Neuron (in vitro differentiated cells): ENCODE data around the gene SDHAF2.
"Not testable (repeated sequence)": the region's sequence is repeated elsewhere in the genome, so short reads cannot be mapped to it uniquely, and the experiment has no call there.

Source experiments
- H2AFZ ChIP-seq: one replicate; pipeline ENCODE4 v1.6.1; 2013; ENCODE audit warnings: low read depth, mild to moderate bottlenecking, inconsistent platforms, low read length, moderate library complexity
- H3K27me3 ChIP-seq: one replicate; pipeline ENCODE4 v1.6.1; 2013; ENCODE audit warnings: low read length; ENCODE audit not compliant: insufficient read depth
- H3K36me3 ChIP-seq: one replicate; pipeline ENCODE4 v1.6.1; 2013; ENCODE audit warnings: low read length; ENCODE audit not compliant: insufficient read depth
- H3K4me1 ChIP-seq: one replicate; pipeline ENCODE4 v1.6.1; 2013; ENCODE audit warnings: low read length; ENCODE audit not compliant: insufficient read depth
- H3K4me3 ChIP-seq: 2 replicates; pipeline ENCODE4 v1.5.1; 2013; ENCODE audit warnings: mild to moderate bottlenecking, low read length, moderate library complexity
- H3K9me3 ChIP-seq: one replicate; pipeline ENCODE4 v1.6.1; 2013; ENCODE audit warnings: low read length

Gene SDHAF2

DNA sequence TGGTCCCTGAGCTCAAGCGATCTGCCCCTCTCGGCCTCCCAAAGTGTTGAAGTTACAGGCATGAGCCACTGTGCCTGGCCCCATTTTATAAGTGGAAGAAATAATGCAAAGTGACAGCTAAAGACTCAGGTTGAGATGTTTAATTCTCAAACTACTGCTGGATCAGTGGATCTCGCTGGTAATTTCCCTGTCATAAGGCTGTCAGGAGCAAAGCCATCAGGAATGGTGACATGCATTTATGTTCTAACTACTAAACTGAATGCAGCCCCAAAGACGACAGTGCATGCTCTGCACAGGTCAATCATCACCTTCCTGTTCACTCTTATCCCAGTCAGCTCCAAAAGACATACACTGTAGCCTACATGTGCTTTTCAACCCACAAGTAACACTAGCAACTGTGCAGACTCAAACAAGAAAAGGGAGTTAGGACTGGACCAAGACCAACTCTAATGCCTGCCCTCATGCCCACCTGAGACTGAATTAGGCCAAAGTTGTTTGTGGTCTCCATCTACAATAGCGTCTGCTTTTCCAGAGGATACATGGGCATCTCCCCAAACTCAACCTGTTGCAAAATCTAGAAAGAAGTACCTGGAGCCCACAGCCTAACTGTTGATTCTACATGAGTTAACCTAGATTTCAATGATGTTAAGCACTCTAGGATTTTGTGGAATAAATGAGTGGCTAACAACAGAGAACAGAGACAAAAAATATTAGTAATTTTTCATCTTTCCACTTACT, 22.8 kb upstream of the SDHAF2 start:
- no peaks in the 10 kb centered on the region for H3K9me3 ChIP-seq
- H3K4me1 ChIP-seq = no peaks in the 10 kb centered on the region
- H3K27me3 ChIP-seq = no peaks in the 10 kb centered on the region
- no peak overlapping the region for H2AFZ ChIP-seq
- H3K36me3 ChIP-seq = peaks cover 89% of the 10 kb centered on the region
- no peak overlapping the region for H3K4me3 ChIP-seq

DNA sequence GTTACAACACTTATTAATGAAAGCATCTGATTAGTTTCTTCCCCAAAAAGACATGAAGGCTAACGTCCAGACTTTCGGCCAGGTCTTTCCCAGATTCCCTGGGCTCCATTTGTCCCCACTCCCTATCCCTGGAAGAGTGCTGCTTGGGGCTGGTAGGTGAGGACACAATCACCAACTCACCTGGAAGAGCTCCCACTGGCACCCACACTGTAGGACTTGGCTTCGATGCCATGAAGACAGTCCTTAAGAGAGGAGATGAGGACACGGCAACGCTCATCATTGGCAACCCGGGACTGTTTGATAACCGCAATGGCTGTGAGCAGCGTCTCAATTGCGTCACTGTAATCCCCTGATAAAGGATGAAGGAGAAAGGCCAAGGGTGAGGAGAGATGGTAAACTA, 18.3 kb upstream of the SDHAF2 start:
- no peaks in the 10 kb centered on the region for H3K27me3 ChIP-seq
- no peaks in the 10 kb centered on the region for H3K9me3 ChIP-seq
- H3K36me3 ChIP-seq = peaks cover 90% of the 10 kb centered on the region
- no peaks in the 10 kb centered on the region for H3K4me1 ChIP-seq
- H2AFZ ChIP-seq = no peak overlapping the region
- no peak overlapping the region for H3K4me3 ChIP-seq

DNA sequence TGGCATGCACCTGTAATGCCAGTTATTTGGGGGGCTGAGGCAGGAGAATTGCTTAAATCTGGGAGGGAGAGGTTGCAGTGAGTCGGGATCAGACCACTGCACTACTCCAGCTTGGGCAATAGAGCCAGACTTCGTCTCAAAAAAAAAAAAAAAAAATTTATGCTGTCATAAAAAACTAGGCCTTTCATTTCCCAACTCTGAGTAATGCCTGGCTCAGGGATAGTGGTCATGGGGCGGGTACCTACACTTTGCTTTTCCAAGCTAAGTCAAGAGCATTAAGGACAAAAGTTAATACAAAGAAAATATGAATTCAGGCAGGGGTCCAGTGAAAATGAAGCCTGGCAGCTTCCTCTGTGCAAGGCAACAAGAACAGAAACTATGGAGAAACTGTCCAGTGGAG, 16.4 kb upstream of the SDHAF2 start:
- Histone ChIP-seq H3K36me3 (peaks cover 92% of the 10 kb centered on the region), H3K27me3 (no peaks in the 10 kb centered on the region), H3K9me3 (no peaks in the 10 kb centered on the region), H3K4me3 (no peak overlapping the region), H3K4me1 (no peaks in the 10 kb centered on the region), H2AFZ (no peak overlapping the region)

DNA sequence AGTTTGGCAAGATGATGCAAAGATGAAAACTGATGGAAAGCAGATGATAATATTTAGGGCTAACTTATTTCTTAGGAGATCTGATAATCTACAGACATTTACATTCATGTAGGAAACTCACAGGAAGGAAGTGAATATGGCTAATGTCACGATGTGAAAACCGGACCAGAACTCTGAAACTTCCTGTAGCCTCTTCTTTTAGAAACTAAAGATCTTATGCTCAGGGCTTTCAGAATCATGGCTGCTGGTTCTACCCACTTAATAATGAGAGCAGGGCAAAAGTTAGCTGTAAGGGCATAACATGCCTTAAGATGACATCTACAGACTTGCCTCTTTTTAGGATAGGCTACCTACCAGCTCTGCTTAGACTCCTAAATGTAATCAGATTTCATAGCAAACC, 15.4 kb upstream of the SDHAF2 start:
- Histone ChIP-seq H3K4me1 (no peaks in the 10 kb centered on the region), H3K36me3 (peaks cover 93% of the 10 kb centered on the region), H3K4me3 (no peak overlapping the region), H2AFZ (no peak overlapping the region), H3K9me3 (no peaks in the 10 kb centered on the region), H3K27me3 (no peaks in the 10 kb centered on the region)

DNA sequence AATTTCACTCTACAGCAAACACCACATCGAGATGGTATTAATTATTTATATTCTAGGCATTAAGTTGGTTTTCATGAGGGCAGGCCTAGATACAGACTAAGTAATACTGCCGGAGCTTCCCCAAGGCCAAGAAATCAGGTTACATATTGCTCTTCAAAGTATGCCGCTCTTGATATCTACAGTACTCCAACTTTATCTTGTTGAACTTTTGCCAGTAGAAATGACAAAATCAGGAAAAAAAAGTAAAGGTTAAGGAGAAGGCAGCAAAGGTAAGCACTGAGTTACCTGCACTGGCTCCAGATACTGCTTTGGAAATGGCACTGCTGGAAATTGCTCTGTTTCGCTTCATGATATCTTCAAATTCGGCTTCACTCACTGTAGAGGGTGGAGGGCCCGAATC, 14.5 kb upstream of the SDHAF2 start:
- Histone ChIP-seq H3K4me1 (no peaks in the 10 kb centered on the region), H3K36me3 (peaks cover 93% of the 10 kb centered on the region)

DNA sequence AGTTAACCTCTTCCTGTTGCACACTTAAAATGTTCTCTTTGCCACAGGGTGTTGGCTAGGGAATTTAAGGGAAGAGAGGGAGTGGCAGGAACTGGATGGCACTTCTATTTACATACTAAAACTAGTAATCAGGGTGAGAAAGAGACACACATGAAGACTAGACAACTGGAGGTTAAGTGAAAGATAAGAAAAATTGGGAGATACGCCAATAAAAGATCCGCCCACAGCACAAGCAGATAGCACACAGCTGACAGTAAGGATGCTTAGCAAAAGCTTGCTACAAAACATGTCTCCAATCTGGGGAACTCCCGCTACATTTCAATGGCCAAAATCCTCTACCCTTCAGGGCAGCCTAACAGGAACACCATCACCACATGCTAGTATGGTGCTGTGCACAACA, 13.0 kb upstream of the SDHAF2 start:
- H2AFZ ChIP-seq = no peak overlapping the region
- no peak overlapping the region for H3K4me3 ChIP-seq
- H3K4me1 ChIP-seq = no peaks in the 10 kb centered on the region
- H3K36me3 ChIP-seq = peaks cover 93% of the 10 kb centered on the region
- H3K9me3 ChIP-seq = no peaks in the 10 kb centered on the region
- no peaks in the 10 kb centered on the region for H3K27me3 ChIP-seq

More for the DNA sequence above, 14.5 kb upstream of the SDHAF2 start:
- no peak overlapping the region for H2AFZ ChIP-seq
- no peak overlapping the region for H3K4me3 ChIP-seq
- no peaks in the 10 kb centered on the region for H3K9me3 ChIP-seq
- H3K27me3 ChIP-seq = no peaks in the 10 kb centered on the region

DNA sequence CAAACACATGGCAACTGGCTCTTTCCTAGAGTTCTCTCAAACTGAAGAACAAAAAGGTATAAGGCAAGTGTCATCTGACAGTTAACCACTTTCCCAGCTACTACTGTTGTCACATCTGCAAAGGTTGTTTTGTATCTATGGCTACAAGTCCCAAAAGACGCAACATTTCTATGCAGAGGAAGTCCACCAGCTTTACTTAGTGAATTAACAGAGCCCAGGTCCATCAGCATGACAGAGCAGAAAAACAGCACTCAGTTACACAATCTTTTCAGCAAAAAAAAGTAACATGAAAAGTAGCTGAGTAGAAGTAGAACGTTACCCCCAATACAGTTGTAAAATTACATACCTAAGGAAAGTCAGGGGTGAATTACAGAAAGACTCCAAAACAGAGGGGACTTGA, 12.3 kb upstream of the SDHAF2 start:
- Histone ChIP-seq H3K4me3 (no peak overlapping the region), H3K9me3 (no peaks in the 10 kb centered on the region), H3K27me3 (no peaks in the 10 kb centered on the region), H2AFZ (no peak overlapping the region), H3K4me1 (no peaks in the 10 kb centered on the region), H3K36me3 (peaks cover 96% of the 10 kb centered on the region)

DNA sequence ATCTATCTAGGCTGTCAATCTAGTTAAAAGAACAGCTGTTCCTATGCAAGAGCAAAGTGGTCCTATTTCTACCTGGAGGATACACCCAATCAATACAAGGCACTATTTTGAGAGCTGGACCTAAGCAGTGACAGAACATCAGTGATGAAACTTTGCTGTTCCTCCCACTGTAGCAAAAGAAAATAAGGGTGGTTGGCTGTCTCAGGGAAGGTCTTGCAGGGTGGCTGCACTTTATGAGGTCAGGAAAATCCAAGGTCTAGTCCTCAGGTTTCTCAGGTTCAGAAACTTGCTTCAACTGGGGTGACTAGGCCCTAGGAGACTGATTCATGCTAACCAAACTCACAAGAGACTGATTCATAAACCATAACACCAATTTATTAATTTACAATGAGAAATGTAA, 11.8 kb upstream of the SDHAF2 start:
- Histone ChIP-seq H3K36me3 (peaks cover 93% of the 10 kb centered on the region), H3K9me3 (no peaks in the 10 kb centered on the region), H3K27me3 (no peaks in the 10 kb centered on the region), H2AFZ (no peak overlapping the region), H3K4me3 (no peak overlapping the region), H3K4me1 (no peaks in the 10 kb centered on the region)

DNA sequence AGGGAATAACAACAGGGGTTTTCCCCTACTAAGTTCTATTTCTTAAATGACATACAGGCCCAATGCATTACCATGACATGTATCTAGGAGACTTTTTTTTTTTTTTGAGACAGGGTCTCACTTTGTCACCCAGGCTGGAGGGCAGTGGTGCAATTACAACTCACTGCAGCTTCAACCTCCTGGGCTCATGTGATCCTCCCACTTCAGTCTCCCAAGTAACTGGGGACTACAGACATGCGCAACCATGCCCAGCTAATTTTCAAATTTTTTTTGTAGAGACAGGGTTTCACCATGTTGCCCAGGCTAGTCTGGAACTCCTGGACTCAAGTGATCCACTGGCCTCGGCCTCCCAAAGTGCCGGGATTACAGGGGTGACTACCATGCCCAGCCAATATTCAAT, 7.7 kb upstream of the SDHAF2 start:
- Histone ChIP-seq H3K9me3 (no peaks in the 10 kb centered on the region), H3K36me3 (peaks cover 90% of the 10 kb centered on the region), H3K4me3 (no peak overlapping the region), H3K4me1 (no peaks in the 10 kb centered on the region), H2AFZ (no peak overlapping the region), H3K27me3 (no peaks in the 10 kb centered on the region)

DNA sequence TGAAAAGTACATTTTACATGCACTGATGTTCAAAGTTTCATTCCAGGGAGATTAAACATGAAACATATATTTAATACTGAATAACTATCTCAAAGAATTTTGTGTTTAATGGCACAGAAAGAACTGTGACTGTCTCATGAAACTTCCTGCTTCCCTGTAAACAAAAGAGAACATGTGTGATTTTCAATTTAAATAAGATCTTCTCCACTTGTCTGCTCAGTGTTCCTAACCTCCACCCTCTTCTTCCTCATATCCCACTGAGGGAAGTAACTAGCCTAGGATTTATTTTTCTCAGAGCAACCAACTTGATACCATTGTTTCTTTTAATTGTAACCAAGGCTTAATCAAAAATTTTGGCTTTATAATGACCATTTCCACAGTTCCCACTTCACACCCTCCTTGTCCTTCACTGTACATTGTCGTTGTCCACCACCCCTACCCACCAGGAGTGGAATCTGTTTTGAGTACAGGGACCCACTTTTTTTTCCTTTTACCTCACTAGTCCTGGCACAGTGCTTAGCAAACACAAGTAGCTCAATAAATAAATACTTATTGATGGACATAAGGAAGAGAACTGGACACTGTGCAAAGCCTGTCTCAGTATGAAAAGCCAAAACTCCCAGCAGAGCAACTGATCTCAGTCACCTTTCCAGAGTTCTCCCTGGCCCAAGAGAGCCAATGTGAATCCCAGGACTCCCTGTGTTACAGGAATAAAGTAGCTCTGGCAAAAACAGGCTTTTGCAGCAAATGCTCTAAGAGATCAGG, 4.4 kb upstream of the SDHAF2 start:
- H3K9me3 ChIP-seq = no peaks in the 10 kb centered on the region
- H3K4me3 ChIP-seq = no peak overlapping the region
- peaks cover 11% of the 10 kb centered on the region for H3K4me1 ChIP-seq
- H3K27me3 ChIP-seq = no peaks in the 10 kb centered on the region
- H3K36me3 ChIP-seq = peaks cover 77% of the 10 kb centered on the region
- no peak overlapping the region for H2AFZ ChIP-seq

DNA sequence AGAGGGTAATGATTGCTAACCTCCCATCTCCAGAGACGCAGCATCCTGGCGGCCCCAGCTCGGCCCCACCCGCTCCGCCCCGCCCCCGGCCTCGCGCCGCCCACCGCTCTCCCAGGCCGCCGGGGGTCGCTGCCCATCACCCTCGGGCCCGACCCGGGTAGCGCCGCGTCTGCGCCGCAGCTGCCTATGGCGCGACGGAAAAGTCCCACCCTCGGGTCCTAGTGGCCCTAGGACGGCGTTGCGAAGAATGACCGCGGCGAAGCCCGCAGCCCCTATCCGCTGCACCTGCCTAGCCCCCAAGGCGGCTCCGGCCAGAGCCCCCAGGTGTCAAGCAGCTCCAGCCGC, 606 bp upstream of the SDHAF2 start:
- peaks cover 20% of the 10 kb centered on the region for H3K4me1 ChIP-seq
- peaks cover 1% of the 10 kb centered on the region for H3K9me3 ChIP-seq
- H3K27me3 ChIP-seq = no peaks in the 10 kb centered on the region
- H3K36me3 ChIP-seq = peaks cover 58% of the 10 kb centered on the region
- peak overlapping the region; percentile 96 for H3K4me3 ChIP-seq
- H2AFZ ChIP-seq = peak overlapping the region; percentile 64

DNA sequence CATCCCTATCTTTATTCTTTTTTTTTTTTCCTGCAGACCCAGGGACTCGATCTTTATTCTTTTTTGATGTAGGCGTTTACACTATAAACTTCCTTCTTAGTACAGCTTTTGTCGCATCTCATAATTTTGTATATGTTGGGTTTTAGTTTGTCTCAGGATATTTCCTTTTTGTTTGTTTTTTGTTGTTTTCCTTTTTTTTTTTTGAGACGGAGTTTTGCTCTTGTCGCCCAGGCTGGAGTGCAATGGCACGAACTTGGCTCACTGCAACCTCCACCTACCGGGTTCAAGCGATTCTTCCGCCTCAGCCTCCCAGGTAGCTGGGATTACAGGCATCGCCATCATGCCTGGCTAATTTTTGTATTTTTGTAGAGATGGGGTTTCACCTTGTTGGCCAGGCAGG, 915 bp downstream of the SDHAF2 start:
- Histone ChIP-seq H3K4me3 (peak overlapping the region; percentile 96), H3K4me1 (peaks cover 20% of the 10 kb centered on the region), H3K36me3 (peaks cover 46% of the 10 kb centered on the region)
- not testable (repeated sequence) for H2AFZ ChIP-seq, H3K27me3 ChIP-seq, H3K9me3 ChIP-seq

DNA sequence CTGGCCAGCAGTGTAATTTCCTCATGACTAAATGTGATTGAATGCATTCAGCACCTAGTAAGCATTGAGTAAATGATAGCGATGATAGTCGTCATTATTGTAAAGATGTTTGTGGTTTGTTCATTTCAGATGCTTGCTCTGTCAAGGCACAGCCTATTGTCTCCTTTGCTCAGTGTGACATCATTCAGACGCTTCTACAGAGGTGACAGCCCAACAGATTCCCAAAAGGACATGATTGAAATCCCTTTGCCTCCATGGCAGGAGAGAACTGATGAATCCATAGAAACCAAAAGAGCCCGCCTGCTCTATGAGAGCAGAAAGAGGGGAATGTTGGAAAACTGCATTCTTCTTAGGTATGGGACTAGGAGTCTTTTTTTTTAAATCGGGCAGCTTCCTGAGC, 7.6 kb downstream of the SDHAF2 start:
- Histone ChIP-seq H3K9me3 (peaks cover 6% of the 10 kb centered on the region), H3K4me1 (no peaks in the 10 kb centered on the region), H3K27me3 (no peaks in the 10 kb centered on the region), H2AFZ (no peak overlapping the region), H3K4me3 (no peak overlapping the region), H3K36me3 (peaks cover 65% of the 10 kb centered on the region)
